ENCODE results near the gene CCSAP.

CCSAP gene

GRCh38 chr1:229310833-229311232 lies 32.0 kb downstream of the CCSAP start:
- Histone ChIP-seq H3K27ac (ENCODE audit: low read length) (no peak overlapping the region), H3K4me2 (ENCODE audit: low read length) (no peak overlapping the region), H4K20me1 (ENCODE audit: insufficient read depth, low read length) (no peaks in the 10 kb centered on the region; the same call in 1 of the 2 replicates), H3K9ac (ENCODE audit: low read length) (no peak overlapping the region), H3K36me3 (replicated peaks; ENCODE audit: low read depth, low read length) (peaks cover 7% of the 10 kb centered on the region), H3K4me1 (ENCODE audit: low read length) (no peaks in the 10 kb centered on the region), H2AFZ (ENCODE audit: low read depth, low read length) (no peak overlapping the region), H3K27me3 (ENCODE audit: low read depth, low read length) (no peaks in the 10 kb centered on the region), H3K9me3 (ENCODE audit: insufficient read depth, low read length) (no peaks in the 10 kb centered on the region), H3K4me3 (ENCODE audit: low read length) (no peak overlapping the region), H3K79me2 (ENCODE audit: low read length) (no peaks in the 10 kb centered on the region)
- TF ChIP-seq CTCF (IDR thresholded peaks at IDR 0.05; ENCODE audit: low read depth, low read length) (no peak), EZH2phosphoT487 (IDR thresholded peaks at IDR 0.05; ENCODE audit: low read depth) (no peak)

GRCh38 chr1:229309684-229310083 lies 33.2 kb downstream of the CCSAP start:
- Histone ChIP-seq H3K4me3 (ENCODE audit: low read length) (no peak overlapping the region), H2AFZ (ENCODE audit: low read depth, low read length) (no peak overlapping the region), H4K20me1 (ENCODE audit: insufficient read depth, low read length) (no peaks in the 10 kb centered on the region; the same call in 1 of the 2 replicates), H3K9ac (ENCODE audit: low read length) (no peak overlapping the region), H3K4me2 (ENCODE audit: low read length) (no peak overlapping the region), H3K9me3 (ENCODE audit: insufficient read depth, low read length) (no peaks in the 10 kb centered on the region), H3K4me1 (ENCODE audit: low read length) (no peaks in the 10 kb centered on the region), H3K27ac (ENCODE audit: low read length) (no peak overlapping the region), H3K79me2 (ENCODE audit: low read length) (no peaks in the 10 kb centered on the region), H3K27me3 (ENCODE audit: low read depth, low read length) (no peaks in the 10 kb centered on the region), H3K36me3 (replicated peaks; ENCODE audit: low read depth, low read length) (peaks cover 7% of the 10 kb centered on the region)
- no peak for TF ChIP-seq CTCF (IDR thresholded peaks at IDR 0.05; ENCODE audit: low read depth, low read length)
- TF ChIP-seq EZH2phosphoT487 (IDR thresholded peaks at IDR 0.05; ENCODE audit: low read depth) = no peak

- TF ChIP-seq CTCF (IDR thresholded peaks at IDR 0.05; ENCODE audit: low read depth, low read length) = no peak
Observed at GRCh38 chr1:229309074-229309473, 33.8 kb downstream of the CCSAP start.

GRCh38 chr1:229305392-229305791 lies 37.5 kb downstream of the CCSAP start:
- no peak for TF ChIP-seq CTCF (IDR thresholded peaks at IDR 0.05; ENCODE audit: low read depth, low read length)
- no peak for TF ChIP-seq EZH2phosphoT487 (IDR thresholded peaks at IDR 0.05; ENCODE audit: low read depth)
- Histone ChIP-seq H3K9me3 (ENCODE audit: insufficient read depth, low read length) (no peaks in the 10 kb centered on the region), H3K9ac (ENCODE audit: low read length) (no peak overlapping the region), H2AFZ (ENCODE audit: low read depth, low read length) (no peak overlapping the region), H3K27me3 (ENCODE audit: low read depth, low read length) (no peaks in the 10 kb centered on the region), H3K4me2 (ENCODE audit: low read length) (no peak overlapping the region), H3K27ac (ENCODE audit: low read length) (no peak overlapping the region), H3K4me1 (ENCODE audit: low read length) (no peaks in the 10 kb centered on the region), H4K20me1 (ENCODE audit: insufficient read depth, low read length) (no peaks in the 10 kb centered on the region), H3K79me2 (ENCODE audit: low read length) (no peaks in the 10 kb centered on the region), H3K36me3 (replicated peaks; ENCODE audit: low read depth, low read length) (peaks cover 14% of the 10 kb centered on the region), H3K4me3 (ENCODE audit: low read length) (no peak overlapping the region)

More at GRCh38 chr1:229309074-229309473, 33.8 kb downstream of the CCSAP start:
- no peaks in the 10 kb centered on the region for H3K27me3 ChIP-seq (ENCODE audit: low read depth, low read length)
- H4K20me1 ChIP-seq (ENCODE audit: insufficient read depth, low read length) = no peaks in the 10 kb centered on the region; the same call in 1 of the 2 replicates
- no peaks in the 10 kb centered on the region for H3K79me2 ChIP-seq (ENCODE audit: low read length)
- H3K36me3 ChIP-seq (replicated peaks; ENCODE audit: low read depth, low read length) = peaks cover 9% of the 10 kb centered on the region
- H2AFZ ChIP-seq (ENCODE audit: low read depth, low read length) = no peak overlapping the region
- no peaks in the 10 kb centered on the region for H3K9me3 ChIP-seq (ENCODE audit: insufficient read depth, low read length)
- H3K9ac ChIP-seq (ENCODE audit: low read length) = no peak overlapping the region
- no peak overlapping the region for H3K27ac ChIP-seq (ENCODE audit: low read length)
- no peaks in the 10 kb centered on the region for H3K4me1 ChIP-seq (ENCODE audit: low read length)
- no peak overlapping the region for H3K4me2 ChIP-seq (ENCODE audit: low read length)
- no peak overlapping the region for H3K4me3 ChIP-seq (ENCODE audit: low read length)

Data from OCI-LY3 (cell line).